ENCODE results near the gene TSR3.

TSR3 gene

GRCh38 chr16:1361685-1362360, 10.1 kb upstream of the TSR3 start:
- H3K4me3 ChIP-seq (ENCODE audit: low read depth, low read length), result no peak overlapping the region
- no peak for DNase-seq (ENCODE audit: low read depth)
- TF ChIP-seq POLR2A (IDR thresholded peaks at IDR 0.05; ENCODE audit: extremely low read depth, insufficient read length) (no peak), MAX (IDR thresholded peaks at IDR 0.05; ENCODE audit: low read depth, low read length) (no peak), MYC (IDR thresholded peaks at IDR 0.05; ENCODE audit: low read depth, low read length) (no peak), CTCF (IDR thresholded peaks at IDR 0.05; ENCODE audit: low read depth, low read length) (no peak)

GRCh38 chr16:1357906-1358566, 6.4 kb upstream of the TSR3 start:
- TF ChIP-seq CTCF (IDR thresholded peaks at IDR 0.05; ENCODE audit: low read depth, low read length) (no peak), POLR2A (IDR thresholded peaks at IDR 0.05; ENCODE audit: extremely low read depth, insufficient read length) (no peak), MYC (IDR thresholded peaks at IDR 0.05; ENCODE audit: low read depth, low read length) (no peak), MAX (IDR thresholded peaks at IDR 0.05; ENCODE audit: low read depth, low read length) (no peak)
- no peak for DNase-seq (ENCODE audit: low read depth)
- H3K4me3 ChIP-seq (ENCODE audit: low read depth, low read length), result no peak overlapping the region

GRCh38 chr16:1356061-1356900, 4.6 kb upstream of the TSR3 start:
- TF ChIP-seq POLR2A (IDR thresholded peaks at IDR 0.05; ENCODE audit: extremely low read depth, insufficient read length), result no peak
- TF ChIP-seq MAX (IDR thresholded peaks at IDR 0.05; ENCODE audit: low read depth, low read length), result no peak
- no peak for TF ChIP-seq MYC (IDR thresholded peaks at IDR 0.05; ENCODE audit: low read depth, low read length)
- no peak for TF ChIP-seq CTCF (IDR thresholded peaks at IDR 0.05; ENCODE audit: low read depth, low read length)
- H3K4me3 ChIP-seq (ENCODE audit: low read depth, low read length), result no peak overlapping the region

GRCh38 chr16:1355591-1355990, 3.9 kb upstream of the TSR3 start:
- TF ChIP-seq POLR2A (IDR thresholded peaks at IDR 0.05; ENCODE audit: extremely low read depth, insufficient read length), result no peak
- TF ChIP-seq MAX (IDR thresholded peaks at IDR 0.05; ENCODE audit: low read depth, low read length), result no peak
- no peak for TF ChIP-seq CTCF (IDR thresholded peaks at IDR 0.05; ENCODE audit: low read depth, low read length)
- TF ChIP-seq MYC (IDR thresholded peaks at IDR 0.05; ENCODE audit: low read depth, low read length), result no peak
- no peak overlapping the region for H3K4me3 ChIP-seq (ENCODE audit: low read depth, low read length)

More at GRCh38 chr16:1356061-1356900, 4.6 kb upstream of the TSR3 start:
- DNase-seq (ENCODE audit: low read depth), result no peak

GRCh38 chr16:1354815-1355540, 3.3 kb upstream of the TSR3 start:
- TF ChIP-seq MAX (IDR thresholded peaks at IDR 0.05; ENCODE audit: low read depth, low read length) (no peak), MYC (IDR thresholded peaks at IDR 0.05; ENCODE audit: low read depth, low read length) (no peak), CTCF (IDR thresholded peaks at IDR 0.05; ENCODE audit: low read depth, low read length) (no peak), POLR2A (IDR thresholded peaks at IDR 0.05; ENCODE audit: extremely low read depth, insufficient read length) (no peak)
- no peak overlapping the region for H3K4me3 ChIP-seq (ENCODE audit: low read depth, low read length)
- no peak for DNase-seq (ENCODE audit: low read depth)

More at GRCh38 chr16:1355591-1355990, 3.9 kb upstream of the TSR3 start:
- no peak for DNase-seq (ENCODE audit: low read depth)

Data from NB4 (cell line).